ENCODE results near the gene ESRP2.
A peak's percentile ranks its signal among the peaks of the same experiment; 100 is the strongest.

ESRP2 gene

DNA sequence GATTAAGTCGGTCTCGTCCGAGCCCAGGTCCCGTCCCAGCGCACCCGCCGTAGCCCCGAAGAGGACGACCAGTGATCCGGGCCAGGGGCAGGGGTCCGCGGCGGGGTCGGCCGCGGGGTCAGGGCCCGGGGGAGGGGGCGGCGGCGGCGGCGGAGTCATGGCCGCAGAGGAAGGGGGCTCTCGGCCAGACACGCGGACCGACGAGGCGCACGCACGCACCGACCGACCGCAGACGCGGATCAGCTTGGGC, at the start of gene ESRP2:
Gene ESRP2, minus strand, starts transcription at position 241 of the 250 bp plus-strand sequence. Its CDS starts 82 bp downstream, at position 159.
- no peak for DNase-seq (ENCODE audit: low read depth)

DNA sequence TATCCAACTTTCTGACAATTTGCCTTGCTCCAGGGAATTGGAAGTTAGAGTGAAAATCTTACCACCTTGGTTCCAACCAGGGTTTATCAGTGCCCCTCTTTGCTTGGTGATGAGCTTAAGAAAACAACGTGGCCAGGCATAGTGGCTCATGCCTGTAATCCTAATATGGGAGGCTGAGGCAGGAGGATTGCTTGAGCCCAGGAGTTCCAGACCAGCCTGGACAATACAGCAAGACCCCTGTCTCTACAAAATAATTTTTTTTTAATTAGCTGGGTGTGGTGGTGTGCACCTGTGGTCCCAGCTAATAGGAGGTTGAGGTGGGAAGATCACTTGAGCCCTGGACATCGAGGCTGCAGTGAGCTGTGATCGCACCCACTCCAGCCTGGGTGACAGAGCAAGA, 49.8 kb upstream of the ESRP2 start:
- no peak for DNase-seq (ENCODE audit: low read depth)

DNA sequence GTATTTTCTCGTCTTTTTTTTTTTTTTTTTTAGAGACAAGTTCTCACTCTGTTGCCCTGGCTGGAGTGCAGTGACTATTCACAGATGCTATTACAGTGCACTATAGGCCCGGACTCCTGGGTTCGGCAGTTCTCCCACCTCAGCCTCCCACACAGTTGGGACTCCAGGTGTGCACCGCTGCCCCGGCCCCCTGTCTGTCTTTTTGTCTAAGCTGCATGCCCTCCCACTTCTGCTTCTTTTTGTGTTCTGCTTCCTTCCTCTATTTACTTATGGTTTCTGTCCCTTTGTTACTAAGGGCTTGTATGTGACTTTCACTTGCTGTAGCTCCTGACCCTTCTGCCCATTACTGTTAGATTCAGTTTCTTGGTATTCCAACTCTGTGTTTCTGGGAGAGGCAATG, 48.9 kb upstream of the ESRP2 start:
- no peak for DNase-seq (ENCODE audit: low read depth)

DNA sequence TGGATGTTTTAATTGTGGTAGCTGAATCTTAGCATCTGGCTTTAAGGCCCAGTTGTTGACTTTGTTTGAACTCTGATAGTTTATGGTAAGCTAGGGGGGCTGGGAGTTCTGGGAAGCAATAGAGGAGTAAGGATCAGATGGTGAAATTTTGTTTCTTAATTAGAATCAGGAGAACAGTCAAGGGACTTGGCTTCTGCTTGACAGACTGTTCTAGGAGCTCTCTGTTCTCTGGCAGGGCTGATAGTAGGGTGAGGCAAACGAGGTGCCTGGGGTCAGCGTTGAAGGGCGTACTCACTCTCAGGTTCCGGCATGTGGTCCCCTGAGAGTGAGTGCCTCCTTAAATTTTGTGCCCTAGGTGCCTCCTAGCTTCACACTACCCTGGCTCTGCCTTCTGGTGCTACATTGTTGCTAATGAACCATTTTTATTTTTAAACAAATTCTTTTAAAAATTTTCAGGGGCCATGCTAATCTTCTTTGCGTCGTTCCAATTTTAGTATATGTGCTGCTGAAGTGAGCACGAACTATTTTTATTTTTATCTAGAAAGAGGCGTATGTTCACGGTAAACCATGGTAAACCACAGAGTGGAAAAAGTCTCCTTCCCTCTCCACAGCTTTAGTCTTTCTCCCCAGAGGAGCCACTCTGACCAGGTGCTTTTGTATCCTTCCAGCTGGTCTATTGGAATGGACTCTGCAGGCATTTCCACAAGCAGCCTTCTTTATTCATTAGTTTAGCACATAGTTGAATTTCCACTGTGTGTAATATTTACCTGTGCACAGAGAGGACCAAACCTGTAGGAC, 48.1 kb upstream of the ESRP2 start:
- DNase-seq (ENCODE audit: low read depth) = no peak

DNA sequence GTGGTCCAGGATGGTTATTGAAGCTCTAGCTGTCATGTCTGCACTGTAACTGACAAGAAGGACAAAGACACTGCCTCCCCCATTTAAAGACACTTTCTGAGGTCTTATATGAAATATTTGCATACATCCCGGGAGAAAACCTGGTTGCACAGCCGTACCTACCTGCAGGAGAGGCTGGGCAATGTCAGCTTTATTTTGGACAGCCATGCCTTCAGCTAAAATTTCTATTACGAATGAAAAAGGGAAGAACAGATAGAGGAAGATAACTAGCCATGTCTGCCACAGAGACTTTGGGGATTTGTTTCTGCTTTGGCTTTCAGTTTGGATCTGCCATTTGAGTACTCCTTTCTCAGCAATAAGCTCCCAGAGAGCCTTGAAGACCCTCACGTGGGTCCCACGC, 47.4 kb upstream of the ESRP2 start:
- DNase-seq (ENCODE audit: low read depth) = no peak

DNA sequence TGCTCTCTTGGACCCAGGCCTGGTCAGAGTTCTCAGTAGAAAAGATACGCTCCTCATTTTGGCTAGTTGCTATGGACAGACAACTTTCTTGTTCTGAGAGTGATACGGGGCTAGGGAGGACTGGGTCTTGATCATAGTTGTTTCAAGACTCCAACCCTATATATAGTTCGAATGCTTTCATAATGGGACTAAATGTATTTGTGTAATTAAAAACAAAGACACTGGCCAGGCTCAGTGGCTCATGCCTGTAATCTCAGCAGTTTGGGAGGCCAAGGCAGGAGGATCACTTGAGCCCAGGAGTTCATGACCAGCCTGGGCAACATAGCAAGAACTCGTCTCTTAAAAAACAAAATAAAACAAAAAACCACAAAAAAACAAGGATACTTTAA, 46.1 kb upstream of the ESRP2 start:
- DNase-seq (ENCODE audit: low read depth) = no peak

DNA sequence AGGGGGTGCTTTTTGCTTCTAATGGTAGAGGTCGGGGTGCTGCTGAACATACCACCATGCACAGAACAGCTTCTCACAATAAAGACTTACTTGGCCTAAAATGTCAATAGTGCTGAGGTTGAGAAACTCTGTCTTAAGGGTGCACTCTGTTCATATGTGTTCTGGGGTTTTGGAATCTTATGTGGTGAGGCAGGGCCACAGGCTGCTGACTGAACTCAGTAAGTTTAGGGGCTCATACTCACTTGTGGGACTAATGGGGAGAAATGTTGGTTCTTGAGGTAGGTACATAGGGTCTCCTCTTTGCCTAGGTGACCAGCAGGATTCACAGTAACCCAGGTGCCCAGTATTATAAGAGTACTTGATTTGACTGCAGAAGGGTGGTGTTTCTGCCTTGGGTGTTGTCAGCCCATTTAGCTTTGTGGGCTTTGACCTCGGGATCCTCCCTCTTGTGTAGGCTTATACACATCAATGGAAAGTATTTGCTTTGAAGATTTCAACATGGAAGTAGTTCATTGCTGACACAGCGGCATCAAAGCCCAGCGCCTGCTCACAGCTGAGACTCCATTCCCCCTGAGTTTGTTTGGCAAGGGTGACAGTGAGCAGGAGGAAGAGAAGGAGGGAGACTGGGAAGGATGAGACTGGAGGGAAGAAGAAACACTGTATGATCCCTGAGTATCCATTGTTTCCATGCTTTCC, 45.6 kb upstream of the ESRP2 start:
- DNase-seq (ENCODE audit: low read depth) = no peak

DNA sequence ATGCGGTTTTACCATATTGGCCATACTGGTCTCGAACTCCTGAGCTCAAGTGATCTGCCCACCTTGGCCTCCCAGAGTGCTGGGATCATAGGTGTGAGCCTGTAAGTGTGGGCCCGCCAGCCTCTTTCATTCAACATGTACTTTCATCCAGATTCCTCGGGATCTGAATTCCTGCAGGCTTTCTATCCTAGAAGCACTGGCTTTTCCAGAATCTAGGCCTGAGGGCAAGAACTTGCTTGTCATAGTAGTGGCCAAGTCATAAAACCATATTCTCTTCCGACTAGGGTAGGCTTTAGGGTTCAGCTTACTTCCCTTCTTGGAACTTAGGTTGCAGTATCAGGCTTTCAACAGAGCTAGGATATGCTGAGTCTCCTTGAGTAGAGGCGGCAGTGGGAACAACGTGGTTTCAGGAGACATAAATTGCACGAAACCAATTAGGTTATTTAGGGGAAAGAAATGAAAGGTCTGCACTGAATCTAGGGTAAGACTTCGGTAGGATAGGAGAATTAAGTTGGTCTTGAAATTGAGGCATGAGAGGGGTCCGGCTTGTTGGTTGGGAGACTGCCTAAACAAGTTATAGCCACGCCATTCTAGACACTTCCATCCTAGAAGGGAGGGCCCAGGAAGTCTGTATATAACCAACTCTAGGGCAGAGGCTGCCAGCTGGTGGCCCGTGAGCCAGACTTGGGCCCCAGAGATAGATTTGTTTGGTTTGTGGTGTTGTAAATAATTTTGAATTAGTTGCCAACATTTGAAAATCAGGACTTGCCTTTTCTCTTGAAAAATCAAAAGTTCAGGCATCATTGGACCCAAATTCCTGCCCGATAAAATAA, 44.0 kb upstream of the ESRP2 start:
- no peak for DNase-seq (ENCODE audit: low read depth)

DNA sequence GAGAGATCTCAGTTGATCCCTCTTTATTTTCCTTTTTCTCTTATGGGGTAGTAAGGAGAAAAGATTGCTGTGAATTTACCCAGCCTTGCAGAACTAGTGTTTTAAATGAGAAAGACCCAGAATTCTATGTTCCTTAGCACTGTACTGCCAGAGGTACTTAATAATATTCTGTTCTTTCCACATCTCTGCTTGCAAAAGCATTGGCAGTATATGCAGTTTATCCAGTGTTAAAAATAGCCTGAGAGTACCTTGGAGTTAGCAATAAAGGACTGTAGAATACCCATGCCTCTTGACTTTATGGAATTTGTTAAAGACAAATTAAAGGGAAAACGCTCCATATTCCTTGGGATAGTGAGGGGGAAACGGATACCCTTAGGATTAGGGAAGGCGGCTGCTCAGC, 40.3 kb upstream of the ESRP2 start:
- DNase-seq (ENCODE audit: low read depth) = no peak

DNA sequence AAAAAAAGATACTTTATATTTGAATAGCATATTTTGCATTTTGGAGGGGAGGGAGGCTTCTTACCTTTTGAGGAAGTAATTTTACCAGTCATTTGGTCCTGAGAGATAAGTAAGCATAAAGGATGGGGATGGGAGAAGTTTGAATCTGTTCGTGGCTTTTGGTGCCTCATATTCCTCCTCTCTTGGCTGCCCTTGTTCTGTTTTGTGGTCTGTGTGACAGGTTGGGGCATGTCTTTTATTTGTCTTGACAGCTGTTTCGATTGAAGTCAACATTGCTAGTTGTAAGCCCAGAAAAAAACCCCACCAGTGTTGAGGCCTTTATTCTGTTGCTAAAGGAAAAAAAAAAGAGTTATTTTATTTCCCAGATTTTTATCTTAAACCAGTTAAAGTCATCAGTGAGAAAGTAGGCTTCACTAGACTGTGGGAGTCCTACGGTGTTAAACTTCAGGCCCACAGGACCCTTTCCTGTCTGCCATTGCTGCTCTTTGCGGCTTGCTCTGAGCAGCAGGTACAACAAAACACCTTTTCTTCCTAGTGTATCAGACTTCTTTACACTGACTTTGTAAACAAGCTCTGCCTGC, 39.8 kb upstream of the ESRP2 start:
- DNase-seq (ENCODE audit: low read depth) = no peak

DNA sequence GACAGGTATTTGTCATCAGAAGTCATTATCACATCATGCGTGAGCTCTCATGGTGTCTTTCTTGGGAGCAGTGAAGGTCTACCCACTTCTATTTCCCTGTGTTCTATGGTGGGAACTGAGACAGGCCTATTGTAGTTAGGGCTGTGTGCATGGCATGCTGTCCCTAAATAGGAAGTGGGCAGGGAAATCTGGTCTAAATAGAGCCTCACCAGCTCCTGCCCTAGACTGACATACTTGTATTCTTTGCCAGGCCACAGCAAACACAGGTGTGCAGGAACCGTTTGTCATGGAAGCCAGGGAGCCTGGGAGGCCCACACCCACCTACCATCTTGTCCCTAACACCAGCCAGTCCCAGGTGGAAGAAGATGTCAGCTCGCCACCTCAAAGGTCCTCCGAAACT, 38.5 kb upstream of the ESRP2 start:
- DNase-seq (ENCODE audit: low read depth) = no peak

DNA sequence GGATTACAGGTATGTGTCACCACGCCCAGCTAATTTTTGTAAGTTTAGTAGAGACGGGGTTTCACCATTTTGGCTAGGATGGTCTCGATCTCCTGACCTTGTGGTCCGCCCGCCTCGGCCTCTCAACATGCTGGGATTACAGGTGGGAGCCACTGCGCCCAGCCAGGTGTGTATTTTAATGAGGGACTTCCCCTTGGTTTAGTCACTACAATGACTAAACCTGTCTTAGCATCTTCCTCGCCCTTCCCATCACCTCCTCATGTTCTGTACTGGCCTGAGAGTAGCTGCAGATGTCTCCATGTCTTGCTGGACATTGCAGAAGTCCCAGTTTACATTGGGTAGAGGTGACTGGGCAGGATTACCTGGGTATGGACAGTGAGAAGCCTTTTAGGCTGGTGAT, 38.0 kb upstream of the ESRP2 start:
- DNase-seq (ENCODE audit: low read depth) = no peak

DNA sequence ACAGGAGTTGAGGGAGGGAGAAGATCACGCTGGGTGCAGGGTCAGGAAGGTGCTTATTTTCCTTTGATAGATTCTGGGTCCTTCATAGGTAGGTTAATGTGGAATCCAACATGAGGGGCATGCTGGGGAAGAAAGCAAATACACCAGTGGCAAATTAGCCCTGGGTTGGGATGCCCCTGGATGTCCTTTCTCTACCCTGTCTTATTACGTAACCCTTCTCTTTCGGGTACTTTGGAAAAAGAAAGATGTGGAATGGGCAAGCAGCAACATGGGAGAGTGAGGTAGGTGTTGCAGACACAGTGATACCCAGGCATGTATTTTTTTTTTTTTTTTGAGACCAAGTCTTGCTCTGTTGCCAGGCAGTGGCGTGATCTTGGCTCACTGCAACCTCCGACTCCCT, 37.5 kb upstream of the ESRP2 start:
- DNase-seq (ENCODE audit: low read depth) = no peak

DNA sequence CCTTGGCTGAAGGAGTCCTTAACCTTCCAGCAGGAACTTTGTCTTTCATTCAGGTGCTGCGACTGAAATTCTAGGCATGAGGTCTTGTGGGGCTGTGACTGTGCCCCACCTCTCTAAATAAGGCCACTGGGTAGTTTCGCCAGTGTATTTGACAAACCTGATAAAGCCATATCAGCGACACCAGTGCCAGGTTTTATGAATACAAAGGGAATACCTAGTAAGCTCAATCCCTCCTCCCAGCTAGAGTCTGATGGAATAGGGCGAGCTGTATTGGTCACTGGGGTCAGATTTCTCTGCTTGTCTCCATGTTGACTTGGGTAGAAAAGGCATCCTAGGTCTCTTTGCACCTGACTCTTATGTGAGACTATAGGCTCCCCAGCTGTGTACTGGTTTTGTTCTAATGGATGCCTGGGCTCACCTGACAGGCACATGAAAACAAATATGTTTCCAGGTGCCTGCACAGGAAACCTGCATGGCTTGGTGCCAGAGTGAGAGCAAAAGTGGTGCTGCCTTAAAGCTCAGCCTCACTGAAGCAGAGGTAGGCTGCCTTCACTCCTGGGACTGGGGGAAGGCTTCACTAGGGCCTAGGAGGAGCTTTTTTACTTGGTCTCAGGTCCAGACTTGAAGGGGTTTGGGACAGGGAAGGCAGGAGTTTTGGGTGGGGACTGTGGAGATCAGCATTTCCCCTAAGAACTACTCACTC, 36.7 kb upstream of the ESRP2 start:
- DNase-seq (ENCODE audit: low read depth) = no peak

DNA sequence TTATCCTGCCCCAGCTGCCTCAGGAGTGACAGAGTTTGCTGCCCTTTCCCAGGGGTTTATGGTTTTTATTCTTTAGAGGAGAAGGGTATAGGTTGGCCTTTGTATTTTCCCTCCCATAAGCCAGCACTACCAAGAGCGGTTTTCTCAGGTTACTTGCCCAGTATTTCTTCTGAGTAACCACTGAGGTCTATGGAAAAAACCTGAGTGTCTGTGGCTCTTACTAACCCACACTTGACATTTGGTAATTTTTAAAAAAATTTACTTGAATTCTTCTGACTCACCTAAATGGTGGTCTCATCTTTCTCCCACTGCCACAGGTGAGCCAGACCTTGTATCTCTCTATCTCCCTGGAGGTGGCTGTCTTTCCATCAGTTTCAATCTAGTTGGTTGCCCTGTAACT, 34.4 kb upstream of the ESRP2 start:
- no peak for DNase-seq (ENCODE audit: low read depth)

DNA sequence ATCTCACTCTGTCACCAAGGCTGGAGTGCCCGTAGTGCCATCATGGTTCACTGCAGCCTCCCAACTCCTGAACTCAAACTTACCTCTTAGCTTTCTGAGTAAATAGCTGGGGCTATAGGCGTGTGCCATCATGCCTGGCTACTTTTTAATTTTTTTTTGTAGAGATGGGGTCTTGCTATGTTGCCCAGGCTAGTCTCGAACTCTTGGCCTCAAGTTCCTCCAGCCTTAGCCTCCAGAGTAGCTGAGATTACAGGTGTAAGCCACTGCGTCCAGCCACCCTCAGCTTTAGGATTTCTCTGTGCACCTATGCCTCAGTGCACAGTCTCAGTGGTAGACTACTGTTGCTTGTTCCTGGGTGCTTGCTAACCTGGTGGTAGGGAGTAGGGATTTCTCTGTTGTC, 33.9 kb upstream of the ESRP2 start:
- DNase-seq (ENCODE audit: low read depth) = no peak

DNA sequence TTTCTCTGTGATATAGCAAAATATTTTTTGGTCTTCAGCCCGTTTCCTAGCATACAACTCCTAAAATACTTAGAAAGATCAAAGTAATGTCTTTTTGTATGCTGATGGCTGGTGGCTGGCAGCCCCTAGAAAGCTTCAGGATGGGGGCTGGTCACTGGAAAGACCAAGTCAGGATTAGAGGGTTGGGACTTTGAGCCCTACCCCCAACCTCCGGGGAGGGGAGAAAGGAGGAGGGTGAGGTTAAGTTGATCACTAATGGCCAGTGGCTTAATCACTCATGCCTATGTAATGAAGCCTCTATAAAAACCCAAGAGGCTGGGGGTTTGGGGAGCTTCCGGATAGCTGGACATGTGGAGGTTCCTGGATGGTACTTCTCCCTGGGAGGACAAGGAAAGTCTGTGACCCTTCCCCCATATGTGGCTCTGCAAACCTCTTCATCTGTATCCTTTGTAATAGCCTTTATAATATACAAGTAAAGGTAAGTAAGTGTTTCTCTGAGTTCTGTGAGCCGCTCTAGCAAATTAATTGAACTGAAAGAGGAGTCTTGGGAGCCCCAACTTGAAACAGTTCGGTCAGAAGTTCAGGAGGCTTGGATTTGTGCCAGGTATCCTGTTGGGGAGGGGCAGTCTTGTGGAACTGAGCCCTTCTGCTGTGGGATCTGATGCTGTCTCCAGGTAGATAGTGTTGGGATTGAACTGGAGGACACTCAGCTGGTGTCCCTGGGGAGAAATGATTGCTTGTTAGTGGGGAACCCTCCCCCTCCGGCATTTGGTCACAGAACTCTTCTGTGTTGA, 31.9 kb upstream of the ESRP2 start:
- DNase-seq (ENCODE audit: low read depth) = no peak

DNA sequence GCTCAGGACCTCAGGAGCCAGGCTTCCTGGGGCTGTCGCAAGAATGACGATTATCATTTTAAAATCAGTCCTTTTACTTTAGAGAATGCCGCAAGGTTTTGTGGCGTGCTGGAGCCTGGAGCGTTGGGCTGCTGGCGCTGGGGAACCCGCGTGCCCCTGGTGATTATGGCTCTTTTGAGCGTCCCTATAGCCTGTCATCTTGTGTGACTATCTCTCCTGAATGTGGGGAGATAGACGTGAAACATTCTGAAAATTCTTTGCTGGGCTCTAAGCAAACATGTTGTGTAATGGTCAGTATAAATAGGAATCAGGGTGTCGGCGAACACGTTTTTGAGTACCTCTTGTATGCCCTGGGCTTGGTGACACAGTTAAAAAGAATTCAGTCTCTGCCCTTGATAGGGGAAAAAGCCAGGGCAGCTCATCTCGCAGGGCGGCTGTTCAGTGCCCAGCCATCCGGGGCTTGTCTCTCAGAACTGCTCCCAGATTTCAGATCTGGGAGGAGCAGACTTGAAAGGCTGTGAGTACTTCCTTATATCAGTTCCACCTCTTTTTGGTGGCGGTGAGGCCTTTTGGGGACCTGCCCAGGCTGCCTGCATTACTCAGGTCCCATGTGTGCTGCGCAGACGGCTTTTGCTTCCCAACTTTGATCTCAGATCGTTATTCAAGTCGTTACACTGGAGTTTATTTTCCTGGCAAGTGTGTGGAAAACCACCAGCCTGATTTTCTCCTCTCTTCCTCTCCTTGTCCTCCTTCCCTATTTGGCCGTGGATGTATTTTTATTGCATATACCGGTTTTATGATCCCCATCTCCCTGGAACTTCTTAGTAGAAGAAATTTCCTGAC, 29.4 kb upstream of the ESRP2 start:
- DNase-seq (ENCODE audit: low read depth) = peak; percentile 52

DNA sequence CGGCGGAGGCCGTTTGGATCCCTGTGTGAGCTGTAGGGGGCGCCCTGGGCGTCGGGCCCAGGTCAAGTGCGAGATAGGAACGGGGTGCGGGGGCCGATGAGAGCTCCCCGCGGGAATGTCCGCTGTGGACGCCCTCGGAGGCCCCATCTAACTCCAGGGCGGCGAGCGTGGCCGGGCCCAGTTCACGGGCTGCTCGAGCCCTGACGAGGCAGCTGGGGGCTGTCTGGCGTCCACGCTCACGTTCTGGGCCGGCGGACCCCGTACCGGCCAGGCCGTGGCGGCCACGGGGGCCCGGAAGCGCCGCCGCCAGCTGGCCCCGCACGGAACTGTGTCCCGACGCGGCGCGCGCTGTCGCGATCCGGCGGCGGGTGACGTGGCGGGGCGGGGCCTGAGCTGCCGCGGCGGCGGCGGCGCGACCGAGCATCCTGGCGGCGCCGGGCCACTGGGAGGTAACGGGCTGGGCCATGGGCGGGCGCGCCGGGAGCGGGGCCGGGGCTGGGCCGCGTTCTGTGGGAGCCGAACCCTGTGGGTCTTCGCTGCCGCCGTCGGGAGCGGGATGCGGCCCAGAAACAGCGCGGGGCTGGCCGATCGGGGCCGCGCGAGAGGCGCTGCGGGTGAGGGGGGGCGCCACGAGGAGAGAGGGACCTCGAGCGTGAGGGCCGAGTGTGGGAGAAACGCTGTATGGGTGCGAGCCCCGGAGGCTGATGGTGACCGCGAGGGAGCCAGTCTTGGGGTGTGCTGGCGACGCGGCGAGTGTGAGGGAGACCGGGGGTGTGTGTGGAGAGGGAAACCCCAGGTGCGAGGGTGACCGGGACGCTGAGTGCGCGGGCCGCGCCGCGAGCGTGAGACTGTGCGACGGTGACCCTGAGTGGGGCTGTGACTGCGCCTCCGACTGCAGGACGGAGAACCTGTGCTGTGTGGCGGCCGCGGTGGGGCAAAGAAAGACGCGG, 28.5 kb upstream of the ESRP2 start, which contains the start of gene SLC7A6:
Gene SLC7A6, plus strand, starts transcription at position 399 of the 950 bp plus-strand sequence. CDS start 10,201 bp downstream, outside the sequence.
- peak; percentile 63 for DNase-seq (ENCODE audit: low read depth)
